WTC11 (cell line): ENCODE data around the gene KLHL28.

Experiments used
- IRF2 ChIP-seq: sonication (generic); formaldehyde crosslinking; IDR thresholded peaks from 2 replicates; pipeline ENCODE4 v1.8.0; 2022; ENCODE audit warnings: low read depth, missing genetic modification reagents, borderline replicate concordance
- NFATC4 ChIP-seq: fragments of 250-450 bp; sonication (Bioruptor Pico); IDR thresholded peaks from 2 replicates; pipeline ENCODE4 v1.9.0; 2021; ENCODE audit warnings: mild to moderate bottlenecking
- NFE2L1 ChIP-seq: sonication (generic); formaldehyde crosslinking; IDR thresholded peaks from 2 replicates; pipeline ENCODE4 v1.8.1; 2023; ENCODE audit warnings: missing genetic modification reagents
- NFYB ChIP-seq: sonication (generic); formaldehyde crosslinking; conservative IDR thresholded peaks from 2 replicates; pipeline ENCODE4 v1.8.0; 2022; ENCODE audit warnings: low read depth, missing genetic modification reagents
- NR2C2 ChIP-seq: sonication (generic); formaldehyde crosslinking; IDR thresholded peaks from 2 replicates; pipeline ENCODE4 v1.8.0; 2022; ENCODE audit warnings: mild to moderate bottlenecking, missing genetic modification reagents
- SP1 ChIP-seq: sonication (generic); formaldehyde crosslinking; conservative IDR thresholded peaks from 2 replicates; pipeline ENCODE4 v1.8.1; 2022; ENCODE audit warnings: missing genetic modification reagents
- ZBTB21 ChIP-seq: sonication (generic); formaldehyde crosslinking; IDR thresholded peaks from 2 replicates; pipeline ENCODE4 v1.8.1; 2023; ENCODE audit warnings: mild to moderate bottlenecking, missing genetic modification reagents, borderline replicate concordance
- TF ChIP-seq, protein P1 (sequence below): fragments of 200-600 bp; IDR thresholded peaks from 2 replicates; pipeline ENCODE4 v1.8.0; 2022; ENCODE audit warnings: antibody characterized with exemption
- TF ChIP-seq, protein P2 (sequence below): sonication (generic); formaldehyde crosslinking; IDR thresholded peaks from 2 replicates; pipeline ENCODE4 v1.8.1; 2022; ENCODE audit warnings: mild to moderate bottlenecking, missing genetic modification reagents, moderate library complexity, borderline replicate concordance
- TF ChIP-seq, protein P3 (sequence below): sonication (generic); formaldehyde crosslinking; IDR thresholded peaks from 2 replicates; pipeline ENCODE4 v1.8.0; 2022; ENCODE audit warnings: missing genetic modification reagents
- TF ChIP-seq, protein P4 (sequence below): sonication (generic); formaldehyde crosslinking; IDR thresholded peaks from 2 replicates; pipeline ENCODE4 v1.8.0; 2022; ENCODE audit warnings: mild to moderate bottlenecking, missing genetic modification reagents
- TF ChIP-seq, protein P5 (sequence below): sonication (generic); formaldehyde crosslinking; IDR thresholded peaks from 2 replicates; pipeline ENCODE4 v1.8.0; 2022; ENCODE audit warnings: mild to moderate bottlenecking, missing genetic modification reagents

DNA sequence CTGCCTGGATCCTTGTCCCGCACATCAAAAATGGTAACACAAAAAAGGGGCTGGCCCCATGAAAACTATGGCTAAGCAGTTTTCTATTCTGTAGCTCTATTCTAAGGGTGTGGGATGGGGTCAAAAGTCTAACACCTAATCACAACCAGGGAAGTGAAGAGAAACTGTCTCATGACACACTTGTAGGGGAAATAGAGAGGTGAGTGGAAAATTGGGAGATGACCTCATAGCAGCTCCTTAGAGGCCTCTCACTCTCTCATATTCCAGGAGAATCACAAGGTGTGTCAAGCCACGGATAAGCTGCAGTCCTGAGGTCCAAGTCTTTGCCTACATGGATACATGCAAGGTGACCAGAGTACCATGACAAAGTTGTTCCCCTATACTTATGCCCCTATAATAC, 10.7 kb downstream of the KLHL28 start:
- TF ChIP-seq, protein P1, sequence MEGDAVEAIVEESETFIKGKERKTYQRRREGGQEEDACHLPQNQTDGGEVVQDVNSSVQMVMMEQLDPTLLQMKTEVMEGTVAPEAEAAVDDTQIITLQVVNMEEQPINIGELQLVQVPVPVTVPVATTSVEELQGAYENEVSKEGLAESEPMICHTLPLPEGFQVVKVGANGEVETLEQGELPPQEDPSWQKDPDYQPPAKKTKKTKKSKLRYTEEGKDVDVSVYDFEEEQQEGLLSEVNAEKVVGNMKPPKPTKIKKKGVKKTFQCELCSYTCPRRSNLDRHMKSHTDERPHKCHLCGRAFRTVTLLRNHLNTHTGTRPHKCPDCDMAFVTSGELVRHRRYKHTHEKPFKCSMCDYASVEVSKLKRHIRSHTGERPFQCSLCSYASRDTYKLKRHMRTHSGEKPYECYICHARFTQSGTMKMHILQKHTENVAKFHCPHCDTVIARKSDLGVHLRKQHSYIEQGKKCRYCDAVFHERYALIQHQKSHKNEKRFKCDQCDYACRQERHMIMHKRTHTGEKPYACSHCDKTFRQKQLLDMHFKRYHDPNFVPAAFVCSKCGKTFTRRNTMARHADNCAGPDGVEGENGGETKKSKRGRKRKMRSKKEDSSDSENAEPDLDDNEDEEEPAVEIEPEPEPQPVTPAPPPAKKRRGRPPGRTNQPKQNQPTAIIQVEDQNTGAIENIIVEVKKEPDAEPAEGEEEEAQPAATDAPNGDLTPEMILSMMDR: no peak
- TF ChIP-seq, protein P2, sequence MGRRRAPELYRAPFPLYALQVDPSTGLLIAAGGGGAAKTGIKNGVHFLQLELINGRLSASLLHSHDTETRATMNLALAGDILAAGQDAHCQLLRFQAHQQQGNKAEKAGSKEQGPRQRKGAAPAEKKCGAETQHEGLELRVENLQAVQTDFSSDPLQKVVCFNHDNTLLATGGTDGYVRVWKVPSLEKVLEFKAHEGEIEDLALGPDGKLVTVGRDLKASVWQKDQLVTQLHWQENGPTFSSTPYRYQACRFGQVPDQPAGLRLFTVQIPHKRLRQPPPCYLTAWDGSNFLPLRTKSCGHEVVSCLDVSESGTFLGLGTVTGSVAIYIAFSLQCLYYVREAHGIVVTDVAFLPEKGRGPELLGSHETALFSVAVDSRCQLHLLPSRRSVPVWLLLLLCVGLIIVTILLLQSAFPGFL (CRISPR knock-in tag): no peak
- TF ChIP-seq, protein P3, sequence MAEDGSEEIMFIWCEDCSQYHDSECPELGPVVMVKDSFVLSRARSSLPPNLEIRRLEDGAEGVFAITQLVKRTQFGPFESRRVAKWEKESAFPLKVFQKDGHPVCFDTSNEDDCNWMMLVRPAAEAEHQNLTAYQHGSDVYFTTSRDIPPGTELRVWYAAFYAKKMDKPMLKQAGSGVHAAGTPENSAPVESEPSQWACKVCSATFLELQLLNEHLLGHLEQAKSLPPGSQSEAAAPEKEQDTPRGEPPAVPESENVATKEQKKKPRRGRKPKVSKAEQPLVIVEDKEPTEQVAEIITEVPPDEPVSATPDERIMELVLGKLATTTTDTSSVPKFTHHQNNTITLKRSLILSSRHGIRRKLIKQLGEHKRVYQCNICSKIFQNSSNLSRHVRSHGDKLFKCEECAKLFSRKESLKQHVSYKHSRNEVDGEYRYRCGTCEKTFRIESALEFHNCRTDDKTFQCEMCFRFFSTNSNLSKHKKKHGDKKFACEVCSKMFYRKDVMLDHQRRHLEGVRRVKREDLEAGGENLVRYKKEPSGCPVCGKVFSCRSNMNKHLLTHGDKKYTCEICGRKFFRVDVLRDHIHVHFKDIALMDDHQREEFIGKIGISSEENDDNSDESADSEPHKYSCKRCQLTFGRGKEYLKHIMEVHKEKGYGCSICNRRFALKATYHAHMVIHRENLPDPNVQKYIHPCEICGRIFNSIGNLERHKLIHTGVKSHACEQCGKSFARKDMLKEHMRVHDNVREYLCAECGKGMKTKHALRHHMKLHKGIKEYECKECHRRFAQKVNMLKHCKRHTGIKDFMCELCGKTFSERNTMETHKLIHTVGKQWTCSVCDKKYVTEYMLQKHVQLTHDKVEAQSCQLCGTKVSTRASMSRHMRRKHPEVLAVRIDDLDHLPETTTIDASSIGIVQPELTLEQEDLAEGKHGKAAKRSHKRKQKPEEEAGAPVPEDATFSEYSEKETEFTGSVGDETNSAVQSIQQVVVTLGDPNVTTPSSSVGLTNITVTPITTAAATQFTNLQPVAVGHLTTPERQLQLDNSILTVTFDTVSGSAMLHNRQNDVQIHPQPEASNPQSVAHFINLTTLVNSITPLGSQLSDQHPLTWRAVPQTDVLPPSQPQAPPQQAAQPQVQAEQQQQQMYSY (CRISPR knock-in tag): no peak
- TF ChIP-seq, protein P4, sequence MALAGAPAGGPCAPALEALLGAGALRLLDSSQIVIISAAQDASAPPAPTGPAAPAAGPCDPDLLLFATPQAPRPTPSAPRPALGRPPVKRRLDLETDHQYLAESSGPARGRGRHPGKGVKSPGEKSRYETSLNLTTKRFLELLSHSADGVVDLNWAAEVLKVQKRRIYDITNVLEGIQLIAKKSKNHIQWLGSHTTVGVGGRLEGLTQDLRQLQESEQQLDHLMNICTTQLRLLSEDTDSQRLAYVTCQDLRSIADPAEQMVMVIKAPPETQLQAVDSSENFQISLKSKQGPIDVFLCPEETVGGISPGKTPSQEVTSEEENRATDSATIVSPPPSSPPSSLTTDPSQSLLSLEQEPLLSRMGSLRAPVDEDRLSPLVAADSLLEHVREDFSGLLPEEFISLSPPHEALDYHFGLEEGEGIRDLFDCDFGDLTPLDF (CRISPR knock-in tag): no peak
- no peak for TF ChIP-seq NFE2L1 (CRISPR knock-in tag)
- TF ChIP-seq, protein P5, sequence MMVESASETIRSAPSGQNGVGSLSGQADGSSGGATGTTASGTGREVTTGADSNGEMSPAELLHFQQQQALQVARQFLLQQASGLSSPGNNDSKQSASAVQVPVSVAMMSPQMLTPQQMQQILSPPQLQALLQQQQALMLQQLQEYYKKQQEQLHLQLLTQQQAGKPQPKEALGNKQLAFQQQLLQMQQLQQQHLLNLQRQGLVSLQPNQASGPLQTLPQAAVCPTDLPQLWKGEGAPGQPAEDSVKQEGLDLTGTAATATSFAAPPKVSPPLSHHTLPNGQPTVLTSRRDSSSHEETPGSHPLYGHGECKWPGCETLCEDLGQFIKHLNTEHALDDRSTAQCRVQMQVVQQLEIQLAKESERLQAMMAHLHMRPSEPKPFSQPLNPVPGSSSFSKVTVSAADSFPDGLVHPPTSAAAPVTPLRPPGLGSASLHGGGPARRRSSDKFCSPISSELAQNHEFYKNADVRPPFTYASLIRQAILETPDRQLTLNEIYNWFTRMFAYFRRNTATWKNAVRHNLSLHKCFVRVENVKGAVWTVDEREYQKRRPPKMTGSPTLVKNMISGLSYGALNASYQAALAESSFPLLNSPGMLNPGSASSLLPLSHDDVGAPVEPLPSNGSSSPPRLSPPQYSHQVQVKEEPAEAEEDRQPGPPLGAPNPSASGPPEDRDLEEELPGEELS (CRISPR knock-in tag): no peak
- no peak for TF ChIP-seq ZBTB21
- no peak for TF ChIP-seq NFYB (CRISPR knock-in tag)
- no peak for TF ChIP-seq NFATC4 (CRISPR knock-in tag)
- no peak for TF ChIP-seq IRF2 (CRISPR knock-in tag)
- TF ChIP-seq SP1 (CRISPR knock-in tag): no peak
- no peak for TF ChIP-seq NR2C2 (CRISPR knock-in tag)
